K562 (cell line): Measurements from ENCODE around the gene CREM. TPM values are rescaled to one million over a fixed set of nuclear protein-coding genes. Genes with fewer than 3 reads are reported as not detected.

Experiments
- ATAC-seq: fragments of 200-7000 bp; cut with Tn5 transposase; 3 replicates; pipeline ENCODE4 v1.9.1; 2020; ENCODE audit warnings: moderate library complexity
- BruUV-seq: library from RNA; stranded (reverse); fragments of 400-500 nt; replicated peaks from 2 replicates; lab custom pipeline; 2021; lab: Mats Ljungman, UMichigan
- CTCF ChIA-PET: fragments of 300-600 bp; formaldehyde crosslinking; extraction: SDS; loops from one replicate; lab custom pipeline; 2021; ENCODE audit warnings: low intra/inter-chr PET ratio; lab: Yijun Ruan, JAX
- POLR2A ChIA-PET: fragments of 300-600, 350-650 bp; sonication (Branson Sonifier 250); formaldehyde crosslinking; extraction: SDS; loops from one replicate; lab custom pipeline; 2021; ENCODE audit warnings: antibody characterized with exemption, inconsistent platforms; lab: Yijun Ruan, JAX
- DNase-seq, 4 experiments: peaks; one replicate each; pipeline versions ENCODE4 v3.0.0 to v3.0.0-alpha.2; 2011 to 2018; ENCODE audit warnings: low spot score in 3 of 4, mixed read lengths in 3 of 4; ENCODE audit errors: extremely low read depth in 1 of 4
- FAIRE-seq: peaks from 2 replicates; lab custom pipeline; 2011; peaks lifted over from hg19 to GRCh38; lab: Jason Lieb, UNC
- H2AFZ ChIP-seq: 2 replicates; pipeline ENCODE4 v1.6.0; 2011; ENCODE audit warnings: low read depth, low read length, control low read depth, inconsistent platforms
- H3K27ac ChIP-seq: fragments of 200-600 bp; 3 replicates; pipeline ENCODE4 v1.8.0; 2011; ENCODE audit warnings: low read depth, mild to moderate bottlenecking, control low read depth, inconsistent platforms, low read length, moderate library complexity, mixed read lengths; ENCODE audit errors: extremely low read depth
- H3K27me3 ChIP-seq, 2 experiments: fragments of 300-600 bp in 1 of 2; 2 replicates in 1 of 2; 3 replicates in 1 of 2; pipeline versions ENCODE4 v1.6.0 to v1.8.0; 2011; ENCODE audit warnings: inconsistent platforms in 2 of 2, low read length in 2 of 2, mild to moderate bottlenecking in 1 of 2, mixed read lengths in 1 of 2, moderate library complexity in 1 of 2; ENCODE audit not compliant: control insufficient read depth in 2 of 2, insufficient read depth in 2 of 2
- H3K36me3 ChIP-seq: fragments of 300-600 bp; 3 replicates; pipeline ENCODE4 v1.8.0; 2011; ENCODE audit warnings: mild to moderate bottlenecking, low read length, inconsistent platforms; ENCODE audit not compliant: control insufficient read depth, insufficient read depth
- H3K4me1 ChIP-seq, 2 experiments: fragments of 200-600 bp in 1 of 2; replicated peaks in 1 of 2; 2 replicates in 1 of 2; 3 replicates in 1 of 2; pipeline versions ENCODE4 v1.5.1 to v1.8.0; 2011; ENCODE audit warnings: inconsistent platforms in 2 of 2, low read length in 2 of 2, mild to moderate bottlenecking in 1 of 2, mixed read lengths in 1 of 2, moderate library complexity in 1 of 2; ENCODE audit not compliant: control insufficient read depth in 2 of 2, insufficient read depth in 2 of 2
- H3K4me2 ChIP-seq: 2 replicates; pipeline ENCODE4 v1.6.1; 2011; ENCODE audit warnings: low read length, control low read depth, inconsistent platforms, mixed read lengths; ENCODE audit not compliant: insufficient read depth
- H3K4me3 ChIP-seq: fragments of 200-600 bp; sonication (generic), shearing (Covaris generic); 2 replicates; pipeline ENCODE4 v1.5.1; 2016; ENCODE audit warnings: control low read depth, inconsistent platforms
- H3K79me2 ChIP-seq: fragments of 200-600 bp; 3 replicates; pipeline ENCODE4 v1.8.0; 2011; ENCODE audit warnings: low read length, inconsistent platforms; ENCODE audit not compliant: control insufficient read depth, insufficient read depth
- H3K9ac ChIP-seq, 2 experiments: 2 replicates each; pipeline versions ENCODE4 v1.6.0 to v1.6.1; 2011; ENCODE audit warnings: low read depth in 2 of 2, low read length in 2 of 2, control low read depth in 1 of 2, inconsistent platforms in 1 of 2, mild to moderate bottlenecking in 1 of 2, mixed read lengths in 1 of 2; ENCODE audit not compliant: insufficient read depth in 1 of 2
- H3K9me1 ChIP-seq: one replicate; pipeline ENCODE4 v1.6.0; 2011; ENCODE audit warnings: inconsistent platforms, mild to moderate bottlenecking, low read length, moderate library complexity; ENCODE audit not compliant: control insufficient read depth, insufficient read depth
- H3K9me3 ChIP-seq: replicated peaks from 2 replicates; pipeline ENCODE4 v1.5.1; 2011; ENCODE audit warnings: low read depth, low read length, inconsistent platforms; ENCODE audit not compliant: control insufficient read depth, insufficient read depth
- H4K20me1 ChIP-seq: replicated peaks from 2 replicates; pipeline ENCODE4 v1.6.1; 2011; ENCODE audit warnings: low read length, inconsistent platforms, mixed read lengths; ENCODE audit not compliant: control insufficient read depth, insufficient read depth
- BMI1 ChIP-seq: fragments of 150-350 bp; IDR thresholded peaks from 2 replicates; pipeline ENCODE4 v1.6.1; 2014; ENCODE audit warnings: low read length
- CBX3 ChIP-seq, 2 experiments: IDR thresholded peaks; 1 replicate in 1 of 2; 2 replicates in 1 of 2; pipeline ENCODE4 v1.6.1; 2012; ENCODE audit warnings: inconsistent platforms in 2 of 2, low read length in 2 of 2, borderline replicate concordance in 1 of 2, control low read depth in 1 of 2
- CBX5 ChIP-seq: IDR thresholded peaks from 2 replicates; pipeline ENCODE4 v1.6.1; 2014; ENCODE audit warnings: low read depth, borderline replicate concordance
- CGGBP1 ChIP-seq: fragments of 250-450 bp; sonication (Bioruptor Pico); IDR thresholded peaks from 2 replicates; pipeline ENCODE4 v1.9.0; 2021; ENCODE audit warnings: mild to moderate bottlenecking
- KLF10 ChIP-seq: fragments of 250-450 bp; sonication (Bioruptor Pico); IDR thresholded peaks from 2 replicates; pipeline ENCODE4 v1.6.1; 2021; ENCODE audit warnings: matching md5 sums
- PHF8 ChIP-seq: fragments of 200-600 bp; sonication (generic); IDR thresholded peaks from 2 replicates; pipeline ENCODE4 v1.6.1; 2012; ENCODE audit warnings: mixed run types, mild to moderate bottlenecking, inconsistent platforms, low read length, moderate library complexity, borderline replicate concordance
- TEAD2 ChIP-seq: fragments of 450-650 bp; IDR thresholded peaks from 2 replicates; pipeline ENCODE4 v1.6.1; 2016; ENCODE audit warnings: missing genetic modification characterization, control low read depth, missing compliant biosample characterization
- TFAP4 ChIP-seq: sonication (generic); formaldehyde crosslinking; IDR thresholded peaks from 2 replicates; pipeline ENCODE4 v1.8.0; 2022; ENCODE audit warnings: missing genetic modification reagents, mild to moderate bottlenecking, moderate library complexity, borderline replicate concordance
- TRIM24 ChIP-seq, 2 experiments: fragments of 450-650 bp; IDR thresholded peaks; 2 replicates each; pipeline ENCODE4 v1.6.1; 2016
- TRIM28 ChIP-seq: fragments of 450-650 bp; IDR thresholded peaks from 2 replicates; pipeline ENCODE4 v1.6.1; 2017
- ZC3H8 ChIP-seq: fragments of 450-650 bp; IDR thresholded peaks from 2 replicates; pipeline ENCODE4 v1.6.1; 2017
- ZHX1 ChIP-seq: fragments of 150-350 bp; conservative IDR thresholded peaks from 2 replicates; pipeline ENCODE4 v1.6.1; 2014; ENCODE audit warnings: low read length
- ZNF766 ChIP-seq: fragments of 200-800 bp; sonication (Bioruptor generic); conservative IDR thresholded peaks from 2 replicates; pipeline ENCODE4 v1.6.1; 2016; ENCODE audit warnings: missing genetic modification characterization, missing compliant biosample characterization
- WGBS: fragments of 100-300 bp; shearing (Covaris generic); methylation state at CpG from one replicate; pipeline ENCODE4 v1.1.6; 2016; ENCODE audit warnings: low coverage, mixed read lengths; ENCODE audit not compliant: insufficient coverage; ENCODE audit errors: missing lambda C conversion rate; 5-methylcytosine and 5-hydroxymethylcytosine counted together
- in situ Hi-C: fragments of 300-500 bp; cut with MboI; formaldehyde crosslinking; loops from 4 replicates; pipeline ENCODE4 v1.15.0; 2018; ENCODE audit warnings: inconsistent platforms, mixed read lengths
- intact Hi-C: fragments of 100-400 bp; cut with micrococcal nuclease; formaldehyde crosslinking; loops from 2 replicates; pipeline ENCODE4 v1.14.2; 2022
- polyA plus RNA-seq, 8 experiments: library from polyadenylated mRNA; depleted of rRNA in 4 of 8; stranded (reverse) in 5 of 8; unstranded in 3 of 8; fragments of >200 nt; fragmentation: Nextera tagmentation in 2 of 8; fragmentation: Illumina TruSeq in 1 of 8; extraction: Ambion mirVana in 2 of 8; extraction: Trizol in 1 of 8; gene quantifications; 2 replicates each; pipeline versions ENCODE4 v1.2.1 to v1.2.3, GENCODE V29; 2011 to 2014; ENCODE audit warnings: inconsistent platforms in 1 of 8, missing spikeins in 1 of 8
- total RNA-seq, 7 experiments: library from RNA; depleted of rRNA in 6 of 7; stranded (reverse); fragments of >200 nt in 6 of 7; fragmentation: Illumina TruSeq in 2 of 7; extraction: Trizol in 2 of 7; gene quantifications; 2 replicates each; pipeline versions ENCODE4 v1.2.1 to v1.2.3, GENCODE V29; 2011 to 2021; ENCODE audit warnings: low replicate concordance in 1 of 7
- TF ChIP-seq, protein P1 (sequence below): IDR thresholded peaks from 2 replicates; pipeline ENCODE4 v1.6.1; 2014; ENCODE audit warnings: antibody characterized with exemption
- TF ChIP-seq, protein P2 (sequence below): IDR thresholded peaks from 2 replicates; pipeline ENCODE4 v1.6.1; 2016; ENCODE audit warnings: missing genetic modification characterization, missing compliant biosample characterization

The CREM gene
- total and polyA plus RNA-seq, 9 of the 15 experiments (the other 6 are each of a cell fraction or from before 2014, with no cell fraction given) = 39.1 to 70.2 (median 48.3) TPM

GRCh38 chr10:35257057-35257983, 130.7 kb downstream of the CREM start:
- ATAC-seq (no peak), DNase-seq (no peak), FAIRE-seq (no peak)
- no TSS peak for BruUV-seq
- Histone ChIP-seq H3K27ac (no peak overlapping the region), H4K20me1 (no peaks in the 10 kb centered on the region), H3K4me3 (no peak overlapping the region), H3K4me2 (no peak overlapping the region), H2AFZ (no peak overlapping the region), H3K9me1 (no peaks in the 10 kb centered on the region), H3K27me3 (no peaks in the 10 kb centered on the region), H3K9ac (no peak overlapping the region), H3K79me2 (no peaks in the 10 kb centered on the region), H3K4me1 (no peaks in the 10 kb centered on the region), H3K36me3 (no peaks in the 10 kb centered on the region), H3K9me3 (peaks cover 3% of the 10 kb centered on the region)
- in situ Hi-C loops = no loop called here
- POLR2A ChIA-PET = no interaction called here
- intact Hi-C loops = no loop called here
- CTCF ChIA-PET = no interaction called here
- 4% methylated on average over 2 of the region's 3 CpGs for WGBS
- TF ChIP-seq CGGBP1 (no peak), KLF10 (no peak), ZHX1 (no peak), TEAD2 (tag) (no peak), TFAP4 (no peak), BMI1 (no peak), ZC3H8 (no peak), PHF8 (no peak), CBX5 (peak; percentile 83; the same call in 1 of the 2 replicates), TRIM28 (peak; percentile 88), CBX3 (IDR thresholded peaks at IDR 0.05; ENCODE audit: borderline replicate concordance in 1 of 2, low read length in 2 of 2) (peak; percentile 49 to 56), ZNF766 (no peak), TRIM24 (IDR thresholded peaks at IDR 0.05) (peak in 1 of 2 experiments; percentile 30; a peak in 1 of 4 replicates)
- TF ChIP-seq, protein P1, sequence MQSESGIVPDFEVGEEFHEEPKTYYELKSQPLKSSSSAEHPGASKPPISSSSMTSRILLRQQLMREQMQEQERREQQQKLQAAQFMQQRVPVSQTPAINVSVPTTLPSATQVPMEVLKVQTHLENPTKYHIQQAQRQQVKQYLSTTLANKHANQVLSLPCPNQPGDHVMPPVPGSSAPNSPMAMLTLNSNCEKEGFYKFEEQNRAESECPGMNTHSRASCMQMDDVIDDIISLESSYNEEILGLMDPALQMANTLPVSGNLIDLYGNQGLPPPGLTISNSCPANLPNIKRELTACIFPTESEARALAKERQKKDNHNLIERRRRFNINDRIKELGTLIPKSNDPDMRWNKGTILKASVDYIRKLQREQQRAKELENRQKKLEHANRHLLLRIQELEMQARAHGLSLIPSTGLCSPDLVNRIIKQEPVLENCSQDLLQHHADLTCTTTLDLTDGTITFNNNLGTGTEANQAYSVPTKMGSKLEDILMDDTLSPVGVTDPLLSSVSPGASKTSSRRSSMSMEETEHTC = no peak
- TF ChIP-seq, protein P2, sequence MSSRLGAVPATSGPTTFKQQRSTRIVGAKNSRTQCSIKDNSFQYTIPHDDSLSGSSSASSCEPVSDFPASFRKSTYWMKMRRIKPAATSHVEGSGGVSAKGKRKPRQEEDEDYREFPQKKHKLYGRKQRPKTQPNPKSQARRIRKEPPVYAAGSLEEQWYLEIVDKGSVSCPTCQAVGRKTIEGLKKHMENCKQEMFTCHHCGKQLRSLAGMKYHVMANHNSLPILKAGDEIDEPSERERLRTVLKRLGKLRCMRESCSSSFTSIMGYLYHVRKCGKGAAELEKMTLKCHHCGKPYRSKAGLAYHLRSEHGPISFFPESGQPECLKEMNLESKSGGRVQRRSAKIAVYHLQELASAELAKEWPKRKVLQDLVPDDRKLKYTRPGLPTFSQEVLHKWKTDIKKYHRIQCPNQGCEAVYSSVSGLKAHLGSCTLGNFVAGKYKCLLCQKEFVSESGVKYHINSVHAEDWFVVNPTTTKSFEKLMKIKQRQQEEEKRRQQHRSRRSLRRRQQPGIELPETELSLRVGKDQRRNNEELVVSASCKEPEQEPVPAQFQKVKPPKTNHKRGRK (tag) = peak; percentile 69
